ENCODE results near the gene KCNJ2. TPM values are rescaled to one million over a fixed set of nuclear protein-coding genes. Genes with fewer than 3 reads are reported as not detected.

KCNJ2 gene
- total RNA-seq = not detected

- ChIA-PET CTCF (no interaction called here), POLR2A (no interaction called here)
- Mint-ChIP-seq H3K27ac (no peak within 1 kb of the TSS), H3K36me3 (ENCODE audit: low read depth) (no peaks in the 10 kb centered on the region), H3K9me3 (no peaks in the 10 kb centered on the region), H3K4me3 (peak within 1 kb of the TSS; percentile 66), H3K4me1 (peaks cover 14% of the 10 kb centered on the region), H3K27me3 (peaks cover 65% of the 10 kb centered on the region)
- peak; percentile 67 for DNase-seq
Measured at GRCh38 chr17:70168977-70169708, at the start of gene KCNJ2. Gene KCNJ2, plus strand, starts transcription at chr17:70169532. Its CDS starts 5,508 bp downstream, at chr17:70175040.

- no peak for DNase-seq
- Mint-ChIP-seq H3K4me3 (no peak overlapping the region), H3K4me1 (no peaks in the 10 kb centered on the region), H3K27me3 (no peaks in the 10 kb centered on the region), H3K27ac (no peak overlapping the region), H3K36me3 (ENCODE audit: low read depth) (no peaks in the 10 kb centered on the region), H3K9me3 (no peaks in the 10 kb centered on the region)
- ChIA-PET POLR2A (no interaction called here), CTCF (no interaction called here)
Measured at GRCh38 chr17:70119545-70119944, 49.8 kb upstream of the KCNJ2 start.

- Mint-ChIP-seq H3K36me3 (ENCODE audit: low read depth) (no peaks in the 10 kb centered on the region), H3K4me3 (no peak overlapping the region), H3K27me3 (no peaks in the 10 kb centered on the region), H3K4me1 (no peaks in the 10 kb centered on the region), H3K27ac (no peak overlapping the region), H3K9me3 (no peaks in the 10 kb centered on the region)
- ChIA-PET CTCF (no interaction called here), POLR2A (no interaction called here)
- no peak for DNase-seq
Measured at GRCh38 chr17:70119983-70120382, 49.3 kb upstream of the KCNJ2 start.

- H3K4me1 Mint-ChIP-seq = no peaks in the 10 kb centered on the region
- ChIA-PET POLR2A (no interaction called here), CTCF (no interaction called here)
- H3K27ac Mint-ChIP-seq = no peak overlapping the region
- no peak for DNase-seq
- H3K9me3 Mint-ChIP-seq = no peaks in the 10 kb centered on the region
- no peak overlapping the region for H3K4me3 Mint-ChIP-seq
- no peaks in the 10 kb centered on the region for H3K27me3 Mint-ChIP-seq
- no peaks in the 10 kb centered on the region for H3K36me3 Mint-ChIP-seq (ENCODE audit: low read depth)
Measured at GRCh38 chr17:70120425-70120824, 48.9 kb upstream of the KCNJ2 start.

DNA sequence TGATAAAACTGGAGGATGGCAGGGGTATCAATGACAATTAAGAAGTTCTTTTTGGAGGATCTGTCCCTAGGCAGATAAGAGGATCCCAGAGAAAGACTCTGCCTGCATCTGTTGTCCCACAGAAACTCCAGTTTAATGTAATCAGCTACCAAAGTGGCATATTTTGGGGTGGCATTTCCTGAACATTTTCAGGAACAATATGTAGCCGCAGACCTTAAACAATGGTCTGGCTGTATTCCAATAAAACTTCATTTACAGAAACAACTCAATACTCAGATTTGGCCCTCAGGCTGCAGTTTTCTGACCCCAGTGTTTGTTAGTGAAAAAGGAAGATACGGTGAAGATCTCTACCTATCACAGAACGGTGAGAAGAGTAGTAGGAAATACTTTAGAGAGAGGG is 48.2 kb upstream of the KCNJ2 start:
- Mint-ChIP-seq H3K36me3 (ENCODE audit: low read depth) (no peaks in the 10 kb centered on the region), H3K4me3 (no peak overlapping the region), H3K9me3 (no peaks in the 10 kb centered on the region), H3K27ac (no peak overlapping the region), H3K27me3 (no peaks in the 10 kb centered on the region), H3K4me1 (no peaks in the 10 kb centered on the region)
- POLR2A ChIA-PET = no interaction called here
- CTCF ChIA-PET = no interaction called here
- no peak for DNase-seq

- Mint-ChIP-seq H3K36me3 (ENCODE audit: low read depth) (no peaks in the 10 kb centered on the region), H3K27ac (no peak overlapping the region), H3K27me3 (no peaks in the 10 kb centered on the region), H3K4me1 (no peaks in the 10 kb centered on the region), H3K4me3 (no peak overlapping the region), H3K9me3 (no peaks in the 10 kb centered on the region)
- ChIA-PET POLR2A (no interaction called here), CTCF (no interaction called here)
- DNase-seq = no peak
Measured at GRCh38 chr17:70123193-70123592, 46.1 kb upstream of the KCNJ2 start.

DNA sequence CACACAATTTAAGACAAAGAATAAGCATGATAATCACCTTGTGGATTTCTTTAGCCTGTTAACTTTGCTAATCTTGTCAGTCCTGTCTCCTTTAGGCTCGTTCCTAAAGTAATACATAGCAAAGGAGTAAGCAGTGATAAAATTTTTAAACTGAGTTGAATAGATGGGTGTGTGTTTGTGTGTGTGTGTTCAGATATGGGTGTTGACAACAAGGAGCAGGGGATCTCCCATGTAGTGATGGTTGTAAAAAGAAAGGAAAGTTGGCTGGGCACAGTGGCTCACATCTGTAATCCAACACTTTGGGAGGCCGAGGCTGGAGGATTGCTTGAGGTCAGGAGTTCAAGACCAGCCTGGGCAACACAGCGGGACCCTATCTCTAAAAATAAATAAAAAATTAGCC is 44.6 kb upstream of the KCNJ2 start:
- Mint-ChIP-seq H3K4me1 (no peaks in the 10 kb centered on the region), H3K27ac (no peak overlapping the region), H3K27me3 (peaks cover 2% of the 10 kb centered on the region), H3K9me3 (no peaks in the 10 kb centered on the region), H3K4me3 (no peak overlapping the region), H3K36me3 (ENCODE audit: low read depth) (no peaks in the 10 kb centered on the region)
- ChIA-PET CTCF (no interaction called here), POLR2A (no interaction called here)
- DNase-seq = no peak

GRCh38 chr17:70127221-70127873 is 42.0 kb upstream of the KCNJ2 start:
- Mint-ChIP-seq H3K9me3 (no peaks in the 10 kb centered on the region), H3K4me1 (no peaks in the 10 kb centered on the region), H3K36me3 (ENCODE audit: low read depth) (no peaks in the 10 kb centered on the region), H3K4me3 (no peak overlapping the region), H3K27me3 (peaks cover 2% of the 10 kb centered on the region), H3K27ac (no peak overlapping the region)
- no peak for DNase-seq
- ChIA-PET POLR2A (no interaction called here), CTCF (no interaction called here)

GRCh38 chr17:70128727-70129238 is 40.5 kb upstream of the KCNJ2 start:
- DNase-seq = no peak
- Mint-ChIP-seq H3K27ac (no peak overlapping the region), H3K36me3 (ENCODE audit: low read depth) (no peaks in the 10 kb centered on the region), H3K4me1 (no peaks in the 10 kb centered on the region), H3K9me3 (no peaks in the 10 kb centered on the region), H3K27me3 (peaks cover 2% of the 10 kb centered on the region), H3K4me3 (no peak overlapping the region)
- POLR2A ChIA-PET = no interaction called here
- CTCF ChIA-PET = no interaction called here

- POLR2A ChIA-PET = no interaction called here
- no peaks in the 10 kb centered on the region for H3K9me3 Mint-ChIP-seq
- no peak overlapping the region for H3K4me3 Mint-ChIP-seq
- H3K27ac Mint-ChIP-seq = no peak overlapping the region
- CTCF ChIA-PET = no interaction called here
- no peak for DNase-seq
- no peaks in the 10 kb centered on the region for H3K36me3 Mint-ChIP-seq (ENCODE audit: low read depth)
- H3K27me3 Mint-ChIP-seq = peaks cover 7% of the 10 kb centered on the region
- no peaks in the 10 kb centered on the region for H3K4me1 Mint-ChIP-seq
Measured at GRCh38 chr17:70130289-70130688, 39.0 kb upstream of the KCNJ2 start.

DNA sequence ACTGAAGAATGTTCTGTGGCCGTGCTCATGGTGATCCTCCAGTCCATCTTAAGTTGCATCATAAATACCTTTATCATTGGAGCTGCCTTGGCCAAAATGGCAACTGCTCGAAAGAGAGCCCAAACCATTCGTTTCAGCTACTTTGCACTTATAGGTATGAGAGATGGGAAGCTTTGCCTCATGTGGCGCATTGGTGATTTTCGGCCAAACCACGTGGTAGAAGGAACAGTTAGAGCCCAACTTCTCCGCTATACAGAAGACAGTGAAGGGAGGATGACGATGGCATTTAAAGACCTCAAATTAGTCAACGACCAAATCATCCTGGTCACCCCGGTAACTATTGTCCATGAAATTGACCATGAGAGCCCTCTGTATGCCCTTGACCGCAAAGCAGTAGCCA is 36.8 kb upstream of the KCNJ2 start:
- Mint-ChIP-seq H3K27me3 (peaks cover 7% of the 10 kb centered on the region), H3K36me3 (ENCODE audit: low read depth) (no peaks in the 10 kb centered on the region), H3K4me1 (peaks cover 9% of the 10 kb centered on the region), H3K9me3 (no peaks in the 10 kb centered on the region), H3K4me3 (no peak overlapping the region), H3K27ac (no peak overlapping the region)
- DNase-seq = no peak
- CTCF ChIA-PET = no interaction called here
- POLR2A ChIA-PET = no interaction called here

DNA sequence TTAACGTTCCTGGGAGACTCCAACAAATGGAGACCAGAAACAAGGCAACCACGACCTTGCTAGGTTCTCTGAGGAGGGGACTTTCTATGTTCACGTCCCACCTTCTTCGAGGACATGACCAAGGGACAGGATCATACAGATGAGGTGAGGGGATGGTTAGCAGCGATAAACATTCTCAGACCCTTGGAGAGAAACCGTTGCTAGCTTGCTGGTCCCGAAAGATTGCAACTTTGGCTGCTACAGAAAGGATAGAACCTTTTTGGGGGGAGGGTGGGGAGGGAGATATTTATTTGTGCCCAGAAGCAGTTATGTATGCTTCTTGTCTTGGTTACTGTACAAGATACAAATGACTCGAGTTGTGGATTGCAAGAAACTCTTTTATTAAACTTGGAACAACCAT is 35.3 kb upstream of the KCNJ2 start:
- Mint-ChIP-seq H3K4me1 (peaks cover 18% of the 10 kb centered on the region), H3K36me3 (ENCODE audit: low read depth) (no peaks in the 10 kb centered on the region), H3K9me3 (no peaks in the 10 kb centered on the region), H3K27me3 (peaks cover 7% of the 10 kb centered on the region), H3K4me3 (no peak overlapping the region), H3K27ac (no peak overlapping the region)
- ChIA-PET CTCF (no interaction called here), POLR2A (no interaction called here)
- DNase-seq = no peak

GRCh38 chr17:70134777-70135176 is 34.6 kb upstream of the KCNJ2 start:
- ChIA-PET POLR2A (no interaction called here), CTCF (no interaction called here)

GRCh38 chr17:70136131-70136530 is 33.2 kb upstream of the KCNJ2 start:
- Mint-ChIP-seq H3K27me3 (peaks cover 7% of the 10 kb centered on the region), H3K4me3 (no peak overlapping the region), H3K9me3 (no peaks in the 10 kb centered on the region), H3K4me1 (peaks cover 18% of the 10 kb centered on the region), H3K36me3 (ENCODE audit: low read depth) (no peaks in the 10 kb centered on the region), H3K27ac (no peak overlapping the region)
- ChIA-PET CTCF (no interaction called here), POLR2A (no interaction called here)
- no peak for DNase-seq

More at GRCh38 chr17:70134777-70135176, 34.6 kb upstream of the KCNJ2 start:
- no peak for DNase-seq
- Mint-ChIP-seq H3K9me3 (no peaks in the 10 kb centered on the region), H3K27me3 (peaks cover 5% of the 10 kb centered on the region), H3K4me1 (peaks cover 18% of the 10 kb centered on the region), H3K27ac (no peak overlapping the region), H3K4me3 (no peak overlapping the region), H3K36me3 (ENCODE audit: low read depth) (no peaks in the 10 kb centered on the region)

Measured in activated CD4-positive, alpha-beta T cell treated with anti-CD3 and anti-CD28 coated beads, Interleukin-2, amount 10 ng/mL, durations not matched to agents 7 days and 5 days (primary cell).